ENCODE data around the gene PRSS23.

- TF ChIP-seq CTCF (IDR thresholded peaks at IDR 0.05) (no peak), POLR2A (IDR thresholded peaks at IDR 0.05) (no peak)
Measured at GRCh38 chr11:86800960-86801272, 574 bp downstream of the PRSS23 start.
